NCI-H524 treated with DMSO at 0.1 percent for 48 hours (cell line): ENCODE data around the gene ACSM2B.
"Not testable (repeated sequence)": the region's sequence is repeated elsewhere in the genome, so short reads cannot be mapped to it uniquely, and the experiment has no call there.

Experiments used
- DNase-seq: peaks from one replicate; lab custom pipeline; 2025; lab: John Stamatoyannopoulos, UW

Gene ACSM2B

GRCh38 chr16:20532284-20532792, 43.8 kb downstream of the ACSM2B start:
- DNase-seq, result not testable (repeated sequence)

- DNase-seq, result not testable (repeated sequence)
Measured at GRCh38 chr16:20531795-20532194, 44.4 kb downstream of the ACSM2B start.

- no peak for DNase-seq
Measured at GRCh38 chr16:20520103-20520502, 56.1 kb downstream of the ACSM2B start.

- DNase-seq, result no peak
Measured at GRCh38 chr16:20519231-20519630, 56.9 kb downstream of the ACSM2B start.

- no peak for DNase-seq
Measured at GRCh38 chr16:20517149-20517548, 59.0 kb downstream of the ACSM2B start.

GRCh38 chr16:20515688-20516090, 60.5 kb downstream of the ACSM2B start:
- no peak for DNase-seq

- DNase-seq, result no peak
Measured at GRCh38 chr16:20510323-20510722, 65.8 kb downstream of the ACSM2B start.

- no peak for DNase-seq
Measured at GRCh38 chr16:20507280-20507679, 68.9 kb downstream of the ACSM2B start.

- DNase-seq, result no peak
Measured at GRCh38 chr16:20504418-20504817, 71.7 kb downstream of the ACSM2B start.

GRCh38 chr16:20491448-20491847, 84.7 kb downstream of the ACSM2B start:
- not testable (repeated sequence) for DNase-seq

- not testable (repeated sequence) for DNase-seq
Measured at GRCh38 chr16:20490994-20491393, 85.2 kb downstream of the ACSM2B start.
